Vagina (tissue), 2 donors: ENCODE data around the gene RALGPS2.

Experiments used
- POLR2A ChIP-seq, 2 donors: fragments of 450-650 bp; IDR thresholded peaks; one replicate each; pipeline ENCODE4 v1.6.1; 2017; ENCODE audit warnings: antibody characterized with exemption in 2 of 2, mild to moderate bottlenecking in 2 of 2, moderate library complexity in 2 of 2
- POLR2AphosphoS5 ChIP-seq, 2 donors: sonication (generic); formaldehyde crosslinking; IDR thresholded peaks; one replicate each; pipeline ENCODE4 v1.9.0; 2017; ENCODE audit warnings: antibody characterized with exemption in 2 of 2, mild to moderate bottlenecking in 2 of 2, low read depth in 1 of 2; ENCODE audit not compliant: insufficient read depth in 1 of 2
- TF ChIP-seq, protein P1 (sequence below), 3 experiments: fragments of 450-650 bp in 2 of 3; fragments of 200-600 bp in 1 of 3; sonication (generic) in 1 of 3; IDR thresholded peaks; one replicate each; pipeline ENCODE4 v1.5.1; 2017 to 2019; ENCODE audit warnings: antibody characterized with exemption in 3 of 3, mild to moderate bottlenecking in 2 of 3, moderate library complexity in 2 of 3

DNA sequence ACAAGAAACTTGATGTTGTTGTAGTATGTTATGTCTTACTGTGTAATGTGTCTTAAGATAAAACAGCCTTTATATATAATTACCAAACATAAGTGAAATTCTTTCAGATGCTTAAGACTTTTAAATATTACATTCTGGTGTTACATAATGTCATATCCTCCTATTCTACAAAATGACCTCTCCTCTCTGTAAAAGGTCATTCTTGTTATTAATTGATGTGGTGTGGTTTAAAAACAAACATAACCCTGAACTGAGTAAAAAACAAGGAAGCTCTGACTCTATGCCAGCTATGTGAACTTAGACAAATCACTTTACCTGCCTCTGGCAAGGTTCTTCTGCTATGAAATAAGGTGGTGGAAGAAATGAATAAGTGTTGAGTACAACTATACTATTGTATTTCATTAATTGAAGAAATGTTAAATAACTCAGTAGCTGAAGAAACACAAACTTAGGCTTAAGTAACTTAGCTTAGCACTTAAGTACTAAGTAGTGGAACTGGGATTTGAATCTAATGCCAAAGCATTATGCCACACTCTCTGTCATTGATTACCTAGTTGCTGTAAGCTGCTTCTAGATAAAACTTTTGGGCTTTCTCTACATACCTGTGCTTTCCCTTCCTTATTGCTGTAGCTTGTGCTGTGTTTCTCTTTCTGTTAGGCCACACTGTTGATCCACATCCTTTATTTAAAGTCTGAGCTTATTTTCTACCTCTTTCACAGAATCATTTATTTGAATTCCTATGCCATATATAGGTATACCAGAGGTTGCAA lies 146.7 kb downstream of the RALGPS2 start:
- TF ChIP-seq POLR2AphosphoS5 (IDR thresholded peaks at IDR 0.05; ENCODE audit: insufficient read depth in 1 of 2, low read depth in 1 of 2) (no peak), POLR2A (IDR thresholded peaks at IDR 0.05) (no peak)
- TF ChIP-seq, protein P1, sequence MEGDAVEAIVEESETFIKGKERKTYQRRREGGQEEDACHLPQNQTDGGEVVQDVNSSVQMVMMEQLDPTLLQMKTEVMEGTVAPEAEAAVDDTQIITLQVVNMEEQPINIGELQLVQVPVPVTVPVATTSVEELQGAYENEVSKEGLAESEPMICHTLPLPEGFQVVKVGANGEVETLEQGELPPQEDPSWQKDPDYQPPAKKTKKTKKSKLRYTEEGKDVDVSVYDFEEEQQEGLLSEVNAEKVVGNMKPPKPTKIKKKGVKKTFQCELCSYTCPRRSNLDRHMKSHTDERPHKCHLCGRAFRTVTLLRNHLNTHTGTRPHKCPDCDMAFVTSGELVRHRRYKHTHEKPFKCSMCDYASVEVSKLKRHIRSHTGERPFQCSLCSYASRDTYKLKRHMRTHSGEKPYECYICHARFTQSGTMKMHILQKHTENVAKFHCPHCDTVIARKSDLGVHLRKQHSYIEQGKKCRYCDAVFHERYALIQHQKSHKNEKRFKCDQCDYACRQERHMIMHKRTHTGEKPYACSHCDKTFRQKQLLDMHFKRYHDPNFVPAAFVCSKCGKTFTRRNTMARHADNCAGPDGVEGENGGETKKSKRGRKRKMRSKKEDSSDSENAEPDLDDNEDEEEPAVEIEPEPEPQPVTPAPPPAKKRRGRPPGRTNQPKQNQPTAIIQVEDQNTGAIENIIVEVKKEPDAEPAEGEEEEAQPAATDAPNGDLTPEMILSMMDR (IDR thresholded peaks at IDR 0.05), result no peak
